Psoas muscle (tissue), 8 donors: ENCODE results near the gene FGF14. TPM values are rescaled to one million over a fixed set of nuclear protein-coding genes. Genes with fewer than 3 reads are reported as not detected.
"Not testable (repeated sequence)": the region's sequence is repeated elsewhere in the genome, so short reads cannot be mapped to it uniquely, and the experiment has no call there.

Source experiments
- ATAC-seq, 4 donors: fragments of 200-7000 bp; cut with Tn5 transposase; one replicate each; pipeline ENCODE4 v1.9.1; 2020; ENCODE audit warnings: moderate library complexity in 3 of 4, mild to moderate bottlenecking in 2 of 4
- DNase-seq, 2 donors: peaks; one replicate each; pipeline ENCODE4 v3.0.0-alpha.2; 2020
- H3K27ac ChIP-seq: fragments of 200-600 bp; one replicate; pipeline ENCODE4 v1.8.0; 2022
- H3K27me3 ChIP-seq, 3 donors: fragments of 200-600 bp in 1 of 3; one replicate each; pipeline versions ENCODE4 v1.6.1 to v1.8.0; 2013 to 2022; ENCODE audit warnings: low read length in 2 of 3, mild to moderate bottlenecking in 2 of 3, moderate library complexity in 1 of 3; ENCODE audit not compliant: insufficient read depth in 3 of 3
- H3K36me3 ChIP-seq, 2 donors: fragments of 200-600 bp in 1 of 2; one replicate each; pipeline versions ENCODE4 v1.6.1 to v1.8.0; 2013 to 2022; ENCODE audit warnings: low read depth in 1 of 2, mild to moderate bottlenecking in 1 of 2, moderate library complexity in 1 of 2; ENCODE audit not compliant: insufficient read depth in 1 of 2
- H3K4me1 ChIP-seq: fragments of 200-600 bp; one replicate; pipeline ENCODE4 v1.8.0; 2022
- H3K4me3 ChIP-seq: fragments of 200-600 bp; one replicate; pipeline ENCODE4 v1.8.0; 2022; ENCODE audit warnings: mild to moderate bottlenecking
- H3K9me3 ChIP-seq: fragments of 200-600 bp; one replicate; pipeline ENCODE4 v1.8.0; 2022
- WGBS, 3 donors: extraction: QIAGEN DNeasy Blood & Tissue Kit; methylation state at CpG; one replicate each; pipeline versions ENCODE4 v1.1.6 to v1.1.7; 2013; 5-methylcytosine and 5-hydroxymethylcytosine counted together
- intact Hi-C, 2 donors: fragments of 100-400 bp; cut with DNase I; formaldehyde crosslinking; loops; one replicate each; pipeline versions ENCODE4 v1.11.0 to v1.14.2; 2022
- polyA plus RNA-seq, 3 donors: library from polyadenylated mRNA; stranded (reverse); fragments of 200-250 nt; gene quantifications; one replicate each; pipeline ENCODE4 v1.2.3, GENCODE V29; 2013
- total RNA-seq, 4 donors: library from RNA; stranded (reverse); fragmentation: NEBNext Ultra II Directional in 2 of 4; extraction: Animal tissue kit (Norgen Biotek cat#: 25700) in 2 of 4; gene quantifications; one replicate each; pipeline versions ENCODE4 v1.2.1 to v1.2.4, GENCODE V29; 2021 to 2023
- TF ChIP-seq, protein P1 (sequence below): fragments of 200-600 bp; IDR thresholded peaks from one replicate; pipeline ENCODE4 v1.8.0; 2022; ENCODE audit warnings: antibody characterized with exemption
- donor health status: healthy with polysubstance abuse.
- donor health status: DM: no; HTN: no; CAD: no; lungs with moderate emphysema.
- donor health status: Bipolar disorder and iron deficiency.
- donor health status: healthy.
- donor health status: DM: yes; HTN: yes; CAD: no.
- donor health status: DM: no; HTN: no; CAD: no.
- donor health status: DM: no; HTN: no; CAD: no.
- donor health status: DM: yes; HTN: yes; CAD: no.

The FGF14 gene
- total and polyA plus RNA-seq, 7 donors: 0.01 to 0.05 (median 0.02) TPM; not detected in 4

DNA sequence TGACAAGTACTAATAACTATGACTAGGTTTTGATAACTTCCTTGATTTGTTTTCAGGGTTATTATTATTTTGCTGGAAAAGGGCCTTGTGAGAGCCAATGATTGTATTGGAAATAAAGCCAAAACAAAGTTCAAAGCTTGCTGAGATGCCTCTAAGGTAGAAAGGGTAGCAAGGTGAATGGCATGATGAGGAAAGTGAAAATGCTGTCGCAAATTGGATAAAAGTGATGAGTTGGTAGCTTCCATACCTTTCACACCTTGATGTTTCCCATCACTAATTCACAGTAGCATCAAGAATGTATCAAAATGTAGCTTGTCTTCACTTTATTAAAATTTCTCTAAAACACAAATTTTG lies 259.4 kb downstream of the FGF14 start:
- no peak overlapping the region for H3K27ac ChIP-seq
- H3K4me3 ChIP-seq: no peak overlapping the region
- DNase-seq: no peak
- H3K36me3 ChIP-seq: no peaks in the 10 kb centered on the region
- ATAC-seq: no peak
- H3K4me1 ChIP-seq: no peaks in the 10 kb centered on the region
- H3K9me3 ChIP-seq: no peaks in the 10 kb centered on the region
- intact Hi-C loops: no loop called here
- WGBS, 3 donors: 79 to 82% (median 81%) methylated on average over 1 of the region's 1 CpG
- TF ChIP-seq, protein P1, sequence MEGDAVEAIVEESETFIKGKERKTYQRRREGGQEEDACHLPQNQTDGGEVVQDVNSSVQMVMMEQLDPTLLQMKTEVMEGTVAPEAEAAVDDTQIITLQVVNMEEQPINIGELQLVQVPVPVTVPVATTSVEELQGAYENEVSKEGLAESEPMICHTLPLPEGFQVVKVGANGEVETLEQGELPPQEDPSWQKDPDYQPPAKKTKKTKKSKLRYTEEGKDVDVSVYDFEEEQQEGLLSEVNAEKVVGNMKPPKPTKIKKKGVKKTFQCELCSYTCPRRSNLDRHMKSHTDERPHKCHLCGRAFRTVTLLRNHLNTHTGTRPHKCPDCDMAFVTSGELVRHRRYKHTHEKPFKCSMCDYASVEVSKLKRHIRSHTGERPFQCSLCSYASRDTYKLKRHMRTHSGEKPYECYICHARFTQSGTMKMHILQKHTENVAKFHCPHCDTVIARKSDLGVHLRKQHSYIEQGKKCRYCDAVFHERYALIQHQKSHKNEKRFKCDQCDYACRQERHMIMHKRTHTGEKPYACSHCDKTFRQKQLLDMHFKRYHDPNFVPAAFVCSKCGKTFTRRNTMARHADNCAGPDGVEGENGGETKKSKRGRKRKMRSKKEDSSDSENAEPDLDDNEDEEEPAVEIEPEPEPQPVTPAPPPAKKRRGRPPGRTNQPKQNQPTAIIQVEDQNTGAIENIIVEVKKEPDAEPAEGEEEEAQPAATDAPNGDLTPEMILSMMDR: no peak
- H3K27me3 ChIP-seq: no peaks in the 10 kb centered on the region

DNA sequence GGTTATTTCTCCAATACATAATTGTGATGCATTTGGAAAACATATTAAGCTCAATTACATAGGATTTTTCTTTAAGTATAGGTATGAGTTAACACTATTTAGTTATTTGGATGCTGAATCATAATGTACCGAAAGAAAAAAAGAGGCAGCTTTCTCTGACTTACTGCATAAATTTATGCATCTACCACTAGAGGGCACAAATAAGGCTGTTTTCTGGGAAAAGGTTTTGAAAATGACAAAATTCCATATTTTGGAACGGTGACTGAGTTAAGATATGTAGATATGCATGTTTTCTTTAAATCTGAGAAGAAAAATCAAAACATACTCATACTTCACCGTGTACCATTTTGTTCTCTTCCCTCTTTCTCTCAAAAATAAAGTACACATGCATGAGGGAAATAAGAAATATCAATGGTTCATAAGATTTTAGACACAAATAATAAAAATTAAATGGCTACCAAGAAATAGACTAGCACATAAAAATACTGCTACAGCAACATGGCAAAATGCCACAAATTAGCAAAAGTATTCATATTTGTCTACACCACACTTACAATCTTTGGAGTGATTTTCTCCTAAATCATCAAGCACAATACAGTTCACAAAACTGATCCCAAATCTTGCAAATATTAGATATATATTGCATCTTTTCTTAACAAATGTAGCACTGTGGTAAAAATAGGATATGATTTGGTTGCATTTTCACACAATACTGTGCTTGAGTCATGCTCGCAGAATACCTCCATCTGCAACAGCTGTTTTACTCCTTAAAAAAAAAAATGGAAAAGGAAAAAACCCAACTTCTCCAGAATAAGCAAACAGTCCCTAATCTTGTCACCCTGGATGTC lies 260.0 kb downstream of the FGF14 start:
- 25 to 29% (median 27%) methylated on average over 4 of the region's 4 CpGs for WGBS, 3 donors
- H3K27me3 ChIP-seq: no peaks in the 10 kb centered on the region
- no peaks in the 10 kb centered on the region for H3K36me3 ChIP-seq
- intact Hi-C loops: no loop called here
- no peaks in the 10 kb centered on the region for H3K4me1 ChIP-seq
- no peak overlapping the region for H3K27ac ChIP-seq
- H3K9me3 ChIP-seq: no peaks in the 10 kb centered on the region
- DNase-seq (no peak), ATAC-seq (no peak)
- H3K4me3 ChIP-seq: no peak overlapping the region
- TF ChIP-seq, protein P1: peak; percentile 52

DNA sequence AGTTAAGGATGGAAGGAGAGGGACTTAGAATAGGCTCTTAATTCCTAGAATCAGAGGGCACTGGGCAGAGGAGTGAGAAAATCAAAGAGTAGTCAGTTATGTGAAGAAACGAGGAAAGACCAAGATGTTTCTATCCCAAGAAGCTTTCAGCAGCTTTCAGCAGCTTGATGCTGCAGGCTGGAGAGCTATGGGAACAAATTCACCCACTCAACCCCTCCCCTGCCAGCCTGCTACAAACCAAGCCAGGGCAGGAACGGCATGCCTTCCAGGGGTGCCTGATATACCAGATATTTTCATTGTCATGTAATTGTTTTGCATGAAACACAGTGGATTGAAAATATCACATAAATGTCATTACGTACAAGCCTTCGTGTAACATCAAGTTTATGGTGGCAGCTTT lies 262.2 kb downstream of the FGF14 start:
- Histone ChIP-seq H3K9me3 (no peaks in the 10 kb centered on the region), H3K27me3 (no peaks in the 10 kb centered on the region), H3K27ac (no peak overlapping the region), H3K36me3 (no peaks in the 10 kb centered on the region), H3K4me1 (no peaks in the 10 kb centered on the region), H3K4me3 (no peak overlapping the region)
- TF ChIP-seq, protein P1: no peak
- intact Hi-C loops: no loop called here
- ATAC-seq (no peak), DNase-seq (no peak)
- WGBS, 3 donors: 68 to 71% (median 71%) methylated on average over 4 of the region's 4 CpGs

GRCh38 chr13:102138635-102139190 lies 263.1 kb downstream of the FGF14 start:
- TF ChIP-seq, protein P1: no peak
- WGBS, 3 donors: 76 to 79% (median 78%) methylated on average over 3 of the region's 3 CpGs
- Histone ChIP-seq H3K27me3 (no peaks in the 10 kb centered on the region), H3K4me3 (no peak overlapping the region), H3K9me3 (no peaks in the 10 kb centered on the region), H3K4me1 (no peaks in the 10 kb centered on the region), H3K36me3 (no peaks in the 10 kb centered on the region), H3K27ac (no peak overlapping the region)
- intact Hi-C loops: no loop called here
- no peak for DNase-seq
- no peak for ATAC-seq

GRCh38 chr13:102137904-102138303 lies 263.9 kb downstream of the FGF14 start:
- H3K9me3 ChIP-seq, H3K27ac ChIP-seq, H3K36me3 ChIP-seq, H3K27me3 ChIP-seq, H3K4me3 ChIP-seq, DNase-seq, H3K4me1 ChIP-seq, intact Hi-C loops, ATAC-seq: not testable (repeated sequence)
- 85 to 90% (median 87%) methylated on average over 4 of the region's 4 CpGs for WGBS, 3 donors
